HG02884 (cell line): ENCODE data around the gene CLDN20.
"Not testable (repeated sequence)": the region's sequence is repeated elsewhere in the genome, so short reads cannot be mapped to it uniquely, and the experiment has no call there.

Source experiments
- ATAC-seq: cut with Tn5 transposase; IDR thresholded peaks from one replicate; pipeline ENCODE4 v1.9.1; 2021; ENCODE audit warnings: mild to moderate bottlenecking, moderate library complexity; ENCODE audit not compliant: unreplicated experiment

CLDN20 gene

GRCh38 chr6:155309150-155309549 is 45.3 kb downstream of the CLDN20 start:
- no peak for ATAC-seq

GRCh38 chr6:155310596-155310995 is 46.8 kb downstream of the CLDN20 start:
- no peak for ATAC-seq

- ATAC-seq, result no peak
Measured at GRCh38 chr6:155311086-155311485, 47.3 kb downstream of the CLDN20 start.

GRCh38 chr6:155311583-155311982 is 47.8 kb downstream of the CLDN20 start:
- ATAC-seq, result no peak

GRCh38 chr6:155312950-155313349 is 49.1 kb downstream of the CLDN20 start:
- ATAC-seq, result not testable (repeated sequence)

GRCh38 chr6:155313602-155314091 is 49.8 kb downstream of the CLDN20 start:
- ATAC-seq, result peak; percentile 11

GRCh38 chr6:155314092-155314772 is 50.4 kb downstream of the CLDN20 start, which contains the start of gene TFB1M:
Gene TFB1M, minus strand, starts transcription at chr6:155314484. Its CDS starts 56 bp downstream, at chr6:155314428.
- peak; percentile 94 for ATAC-seq

GRCh38 chr6:155314773-155315515 is 51.1 kb downstream of the CLDN20 start:
- peak; percentile 49 for ATAC-seq

GRCh38 chr6:155315516-155315871 is 51.7 kb downstream of the CLDN20 start:
- no peak for ATAC-seq

- no peak for ATAC-seq
Measured at GRCh38 chr6:155316419-155316818, 52.6 kb downstream of the CLDN20 start.

- ATAC-seq, result no peak
Measured at GRCh38 chr6:155317186-155317585, 53.4 kb downstream of the CLDN20 start.

- ATAC-seq, result peak; percentile 54
Measured at GRCh38 chr6:155319902-155320301, 56.1 kb downstream of the CLDN20 start.

GRCh38 chr6:155324172-155324571 is 60.4 kb downstream of the CLDN20 start:
- no peak for ATAC-seq

- no peak for ATAC-seq
Measured at GRCh38 chr6:155324993-155325392, 61.2 kb downstream of the CLDN20 start.

GRCh38 chr6:155325700-155326516 is 62.1 kb downstream of the CLDN20 start:
- no peak for ATAC-seq
